Natural killer cell (primary cell): ENCODE measurements around the gene GPR139. TPM values are rescaled to one million over a fixed set of nuclear protein-coding genes. Genes with fewer than 3 reads are reported as not detected.

ENCODE experiments used
- ATAC-seq, 3 donors: fragments of 150-1000 bp in 2 of 3; fragments of 200-7000 bp in 1 of 3; cut with Tn5 transposase; 1 replicate in 1 of 3; 2 replicates in 2 of 3; pipeline ENCODE4 v1.10.0; 2021; ENCODE audit warnings: mild to moderate bottlenecking in 2 of 3, moderate library complexity in 2 of 3
- DNase-seq, 2 donors: peaks; one replicate each; pipeline versions ENCODE4 v3.0.0 to v3.0.0-alpha.2; 2013 to 2021; ENCODE audit warnings: mixed read lengths in 1 of 2
- H3K27ac ChIP-seq: one replicate; pipeline ENCODE4 v1.5.1; 2013; ENCODE audit warnings: mild to moderate bottlenecking, low read length
- H3K27me3 ChIP-seq: one replicate; pipeline ENCODE4 v1.6.1; 2013; ENCODE audit warnings: low read length; ENCODE audit not compliant: control insufficient read depth, insufficient read depth
- H3K36me3 ChIP-seq: one replicate; pipeline ENCODE4 v1.6.1; 2013; ENCODE audit warnings: low read length; ENCODE audit not compliant: control insufficient read depth, insufficient read depth
- H3K4me1 ChIP-seq: one replicate; pipeline ENCODE4 v1.6.1; 2013; ENCODE audit warnings: low read length; ENCODE audit not compliant: control insufficient read depth, insufficient read depth
- H3K4me3 ChIP-seq: one replicate; pipeline ENCODE4 v1.5.1; 2013; ENCODE audit warnings: low read length
- H3K9me3 ChIP-seq: one replicate; pipeline ENCODE4 v1.6.1; 2013; ENCODE audit warnings: low read length; ENCODE audit not compliant: control insufficient read depth, insufficient read depth
- H3K27ac Mint-ChIP-seq, 2 donors: one replicate each; pipeline ENCODE4 v1.8.0; 2022; ENCODE audit warnings: mild to moderate bottlenecking in 2 of 2, mixed read lengths in 2 of 2, moderate library complexity in 1 of 2
- H3K27me3 Mint-ChIP-seq, 2 donors: one replicate each; pipeline ENCODE4 v1.8.0; 2022; ENCODE audit warnings: low read depth in 2 of 2, mixed read lengths in 2 of 2
- H3K36me3 Mint-ChIP-seq: one replicate; pipeline ENCODE4 v1.8.0; 2022; ENCODE audit warnings: mixed read lengths
- H3K4me1 Mint-ChIP-seq, 2 donors: one replicate each; pipeline ENCODE4 v1.8.0; 2022; ENCODE audit warnings: mixed read lengths in 2 of 2
- H3K4me3 Mint-ChIP-seq: one replicate; pipeline ENCODE4 v1.8.0; 2022; ENCODE audit warnings: mild to moderate bottlenecking, moderate library complexity, mixed read lengths
- H3K9me3 Mint-ChIP-seq, 2 donors: one replicate each; pipeline ENCODE4 v1.8.0; 2022; ENCODE audit warnings: mixed read lengths in 2 of 2
- CTCF ChIP-seq: fragments of 200-600 bp; IDR thresholded peaks from one replicate; pipeline ENCODE4 v1.8.0; 2022; ENCODE audit warnings: antibody characterized with exemption
- WGBS: methylation state at CpG from one replicate; pipeline ENCODE4 v1.1.7; 2013; ENCODE audit warnings: missing lambda C conversion rate; ENCODE audit not compliant: insufficient coverage; 5-methylcytosine and 5-hydroxymethylcytosine counted together
- intact Hi-C: fragments of 100-400 bp; cut with micrococcal nuclease; formaldehyde crosslinking; loops from one replicate; pipeline ENCODE4 v1.14.2; 2022
- total RNA-seq, 4 donors: library from RNA; stranded (reverse); fragments of 120-200 nt in 1 of 4; gene quantifications; one replicate each; pipeline versions ENCODE4 v1.2.3 to v1.2.4, GENCODE V29; 2013 to 2022

Gene GPR139
- total RNA-seq, 3 donors from 2014 or later (not counting 1 experiment from before 2014, with no cell fraction given) = not detected

- TF ChIP-seq CTCF = no peak
- no peaks in the 10 kb centered on the region for H3K4me1 Mint-ChIP-seq
- intact Hi-C loops = no loop called here
- H3K4me3 Mint-ChIP-seq = no peak overlapping the region
- ATAC-seq (no peak), DNase-seq (no peak)
- H3K36me3 Mint-ChIP-seq = no peaks in the 10 kb centered on the region
- peaks cover 27 to 33% of the 10 kb centered on the region in 2 donors for H3K27me3 Mint-ChIP-seq
- H3K9me3 Mint-ChIP-seq = peaks cover 0 to 2% of the 10 kb centered on the region in 2 donors
- Histone ChIP-seq H3K4me3 (no peak overlapping the region), H3K27me3 (peaks cover 5% of the 10 kb centered on the region), H3K4me1 (no peaks in the 10 kb centered on the region), H3K36me3 (no peaks in the 10 kb centered on the region), H3K27ac (no peak overlapping the region), H3K9me3 (no peaks in the 10 kb centered on the region)
- WGBS = 15% methylated on average over 31 of the region's 34 CpGs
- H3K27ac Mint-ChIP-seq = no peak overlapping the region
Measured at GRCh38 chr16:20074099-20074991, 655 bp upstream of the GPR139 start.

GRCh38 chr16:20072874-20073202 lies 852 bp downstream of the GPR139 start:
- H3K27me3 ChIP-seq = peaks cover 5% of the 10 kb centered on the region
- DNase-seq (no peak), ATAC-seq (no peak)
- no peaks in the 10 kb centered on the region for H3K4me1 Mint-ChIP-seq
- no peak overlapping the region for H3K4me3 ChIP-seq
- 21% methylated on average over 11 of the region's 11 CpGs for WGBS
- H3K27ac Mint-ChIP-seq = no peak overlapping the region
- H3K27ac ChIP-seq = no peak overlapping the region
- intact Hi-C loops = no loop called here
- H3K27me3 Mint-ChIP-seq = peaks cover 27% of the 10 kb centered on the region in 2 donors
- no peaks in the 10 kb centered on the region for H3K9me3 Mint-ChIP-seq
- no peaks in the 10 kb centered on the region for H3K36me3 ChIP-seq
- no peaks in the 10 kb centered on the region for H3K9me3 ChIP-seq
- H3K4me3 Mint-ChIP-seq = no peak overlapping the region
- H3K36me3 Mint-ChIP-seq = no peaks in the 10 kb centered on the region
- no peaks in the 10 kb centered on the region for H3K4me1 ChIP-seq
- no peak for TF ChIP-seq CTCF

- no peak for ATAC-seq
- WGBS = 51% methylated on average over 11 of the region's 11 CpGs
- Histone ChIP-seq H3K4me3 (no peak overlapping the region), H3K4me1 (no peaks in the 10 kb centered on the region), H3K9me3 (no peaks in the 10 kb centered on the region), H3K36me3 (no peaks in the 10 kb centered on the region), H3K27me3 (peaks cover 5% of the 10 kb centered on the region), H3K27ac (no peak overlapping the region)
- Mint-ChIP-seq H3K9me3 (no peaks in the 10 kb centered on the region), H3K27me3 (peaks cover 27% of the 10 kb centered on the region in 2 donors), H3K4me1 (no peaks in the 10 kb centered on the region), H3K4me3 (no peak overlapping the region), H3K36me3 (no peaks in the 10 kb centered on the region), H3K27ac (no peak overlapping the region)
- intact Hi-C loops = no loop called here
- no peak for TF ChIP-seq CTCF
- DNase-seq = no peak
Measured at GRCh38 chr16:20072146-20072873, 1.4 kb downstream of the GPR139 start.
